Activated T-cell treated with anti-CD3 and anti-CD28 coated beads, Interleukin-2, amount 50 U/mL, for 24 hours (primary cell): ENCODE data around the gene BBS9.

ENCODE experiments used
- DNase-seq: peaks from one replicate; pipeline ENCODE4 v3.0.0-alpha.2; 2020
- H3K27ac Mint-ChIP-seq: 2 replicates; pipeline ENCODE4 v1.8.0; 2020; ENCODE audit warnings: mild to moderate bottlenecking, mixed read lengths
- H3K27me3 Mint-ChIP-seq: 2 replicates; pipeline ENCODE4 v1.8.0; 2020; ENCODE audit warnings: mixed read lengths
- H3K36me3 Mint-ChIP-seq: 2 replicates; pipeline ENCODE4 v1.8.0; 2020; ENCODE audit warnings: low read depth, mixed read lengths
- H3K4me1 Mint-ChIP-seq: 2 replicates; pipeline ENCODE4 v1.8.0; 2020; ENCODE audit warnings: low read depth, mixed read lengths
- H3K4me3 Mint-ChIP-seq: 2 replicates; pipeline ENCODE4 v1.8.0; 2020; ENCODE audit warnings: mild to moderate bottlenecking, moderate library complexity, mixed read lengths
- H3K9me3 Mint-ChIP-seq: 2 replicates; pipeline ENCODE4 v1.8.0; 2020; ENCODE audit warnings: mixed read lengths

Gene BBS9

GRCh38 chr7:33612442-33612841, 483.1 kb downstream of the BBS9 start:
- Mint-ChIP-seq H3K36me3 (peaks cover 20% of the 10 kb centered on the region), H3K9me3 (peaks cover 11% of the 10 kb centered on the region), H3K4me1 (no peaks in the 10 kb centered on the region), H3K27ac (no peak overlapping the region), H3K27me3 (no peaks in the 10 kb centered on the region), H3K4me3 (no peak overlapping the region)
- no peak for DNase-seq

- peaks cover 18% of the 10 kb centered on the region for H3K36me3 Mint-ChIP-seq
Measured at GRCh38 chr7:33614357-33615117, 485.2 kb downstream of the BBS9 start.

GRCh38 chr7:33616752-33617151, 487.4 kb downstream of the BBS9 start:
- DNase-seq, result no peak
- Mint-ChIP-seq H3K4me3 (no peak overlapping the region), H3K36me3 (peaks cover 10% of the 10 kb centered on the region), H3K4me1 (no peaks in the 10 kb centered on the region), H3K27me3 (no peaks in the 10 kb centered on the region), H3K27ac (no peak overlapping the region), H3K9me3 (peaks cover 31% of the 10 kb centered on the region)

More at GRCh38 chr7:33614357-33615117, 485.2 kb downstream of the BBS9 start:
- Mint-ChIP-seq H3K9me3 (peaks cover 16% of the 10 kb centered on the region), H3K27ac (no peak overlapping the region), H3K4me3 (no peak overlapping the region), H3K27me3 (no peaks in the 10 kb centered on the region), H3K4me1 (no peaks in the 10 kb centered on the region)
- no peak for DNase-seq

- H3K4me3 Mint-ChIP-seq, result no peak overlapping the region
- H3K9me3 Mint-ChIP-seq, result peaks cover 27% of the 10 kb centered on the region
- no peaks in the 10 kb centered on the region for H3K27me3 Mint-ChIP-seq
- H3K36me3 Mint-ChIP-seq, result peaks cover 7% of the 10 kb centered on the region
- DNase-seq, result no peak
- no peaks in the 10 kb centered on the region for H3K4me1 Mint-ChIP-seq
- H3K27ac Mint-ChIP-seq, result no peak overlapping the region
Measured at GRCh38 chr7:33619264-33619663, 489.9 kb downstream of the BBS9 start.

- no peaks in the 10 kb centered on the region for H3K4me1 Mint-ChIP-seq
- DNase-seq, result no peak
- no peaks in the 10 kb centered on the region for H3K27me3 Mint-ChIP-seq
- no peak overlapping the region for H3K27ac Mint-ChIP-seq
- H3K4me3 Mint-ChIP-seq, result no peak overlapping the region
- peaks cover 27% of the 10 kb centered on the region for H3K9me3 Mint-ChIP-seq
- no peaks in the 10 kb centered on the region for H3K36me3 Mint-ChIP-seq
Measured at GRCh38 chr7:33623267-33623666, 493.9 kb downstream of the BBS9 start.

- Mint-ChIP-seq H3K36me3 (no peaks in the 10 kb centered on the region), H3K27ac (no peak overlapping the region), H3K4me3 (no peak overlapping the region), H3K27me3 (no peaks in the 10 kb centered on the region), H3K4me1 (no peaks in the 10 kb centered on the region), H3K9me3 (peaks cover 25% of the 10 kb centered on the region)
- no peak for DNase-seq
Measured at GRCh38 chr7:33624215-33624614, 494.9 kb downstream of the BBS9 start.

GRCh38 chr7:33626869-33627268, 497.5 kb downstream of the BBS9 start:
- DNase-seq, result no peak
- Mint-ChIP-seq H3K9me3 (peaks cover 8% of the 10 kb centered on the region), H3K4me3 (no peak overlapping the region), H3K36me3 (no peaks in the 10 kb centered on the region), H3K27me3 (no peaks in the 10 kb centered on the region), H3K27ac (no peak overlapping the region), H3K4me1 (no peaks in the 10 kb centered on the region)

- no peak for DNase-seq
- H3K27ac Mint-ChIP-seq, result no peak overlapping the region
- no peaks in the 10 kb centered on the region for H3K27me3 Mint-ChIP-seq
- H3K36me3 Mint-ChIP-seq, result no peaks in the 10 kb centered on the region
- H3K4me1 Mint-ChIP-seq, result no peaks in the 10 kb centered on the region
- H3K4me3 Mint-ChIP-seq, result no peak overlapping the region
- H3K9me3 Mint-ChIP-seq, result peaks cover 8% of the 10 kb centered on the region
Measured at GRCh38 chr7:33627741-33628140, 498.4 kb downstream of the BBS9 start.

GRCh38 chr7:33628894-33629293, 499.5 kb downstream of the BBS9 start:
- no peak for DNase-seq
- H3K36me3 Mint-ChIP-seq, result no peaks in the 10 kb centered on the region
- no peak overlapping the region for H3K4me3 Mint-ChIP-seq
- no peaks in the 10 kb centered on the region for H3K27me3 Mint-ChIP-seq
- H3K9me3 Mint-ChIP-seq, result peaks cover 8% of the 10 kb centered on the region
- H3K4me1 Mint-ChIP-seq, result no peaks in the 10 kb centered on the region
- no peak overlapping the region for H3K27ac Mint-ChIP-seq

- no peaks in the 10 kb centered on the region for H3K4me1 Mint-ChIP-seq
- H3K27ac Mint-ChIP-seq, result no peak overlapping the region
- no peaks in the 10 kb centered on the region for H3K27me3 Mint-ChIP-seq
- DNase-seq, result no peak
- peaks cover 8% of the 10 kb centered on the region for H3K9me3 Mint-ChIP-seq
- H3K36me3 Mint-ChIP-seq, result no peaks in the 10 kb centered on the region
- no peak overlapping the region for H3K4me3 Mint-ChIP-seq
Measured at GRCh38 chr7:33630359-33630758, 501.0 kb downstream of the BBS9 start.

GRCh38 chr7:33632322-33632721, 503.0 kb downstream of the BBS9 start:
- Mint-ChIP-seq H3K36me3 (no peaks in the 10 kb centered on the region), H3K4me1 (no peaks in the 10 kb centered on the region), H3K4me3 (no peak overlapping the region), H3K9me3 (no peaks in the 10 kb centered on the region), H3K27me3 (no peaks in the 10 kb centered on the region), H3K27ac (no peak overlapping the region)
- no peak for DNase-seq

GRCh38 chr7:33632840-33633525, 503.6 kb downstream of the BBS9 start:
- Mint-ChIP-seq H3K27me3 (no peaks in the 10 kb centered on the region), H3K36me3 (peaks cover 1% of the 10 kb centered on the region), H3K4me1 (no peaks in the 10 kb centered on the region), H3K9me3 (no peaks in the 10 kb centered on the region), H3K27ac (no peak overlapping the region), H3K4me3 (no peak overlapping the region)
- no peak for DNase-seq

- Mint-ChIP-seq H3K27me3 (no peaks in the 10 kb centered on the region), H3K27ac (no peak overlapping the region), H3K4me1 (no peaks in the 10 kb centered on the region), H3K36me3 (peaks cover 3% of the 10 kb centered on the region), H3K4me3 (no peak overlapping the region), H3K9me3 (no peaks in the 10 kb centered on the region)
- DNase-seq, result no peak
Measured at GRCh38 chr7:33634606-33635005, 505.2 kb downstream of the BBS9 start.

- no peaks in the 10 kb centered on the region for H3K4me1 Mint-ChIP-seq
- no peak overlapping the region for H3K27ac Mint-ChIP-seq
- peaks cover 9% of the 10 kb centered on the region for H3K36me3 Mint-ChIP-seq
- DNase-seq, result no peak
- no peaks in the 10 kb centered on the region for H3K9me3 Mint-ChIP-seq
- H3K4me3 Mint-ChIP-seq, result no peak overlapping the region
- no peaks in the 10 kb centered on the region for H3K27me3 Mint-ChIP-seq
Measured at GRCh38 chr7:33636359-33636758, 507.0 kb downstream of the BBS9 start.

GRCh38 chr7:33639552-33640197, 510.3 kb downstream of the BBS9 start:
- Mint-ChIP-seq H3K36me3 (peaks cover 11% of the 10 kb centered on the region), H3K4me3 (no peak overlapping the region), H3K27me3 (no peaks in the 10 kb centered on the region), H3K27ac (no peak overlapping the region), H3K9me3 (no peaks in the 10 kb centered on the region), H3K4me1 (no peaks in the 10 kb centered on the region)
- DNase-seq, result no peak
